C1 segment of cervical spinal cord (tissue), 14 donors: ENCODE results near the gene MED22.
"Not testable (repeated sequence)": the region's sequence is repeated elsewhere in the genome, so short reads cannot be mapped to it uniquely, and the experiment has no call there.

ENCODE experiments used
- DNase-seq, 14 donors: peaks; one replicate each; lab custom pipeline; 2025; lab: John Stamatoyannopoulos, UW

MED22 gene

GRCh38 chr9:133339641-133340040 is 8.3 kb downstream of the MED22 start:
- DNase-seq: no peak

- peak; percentile 34 to 93 (median 81) for DNase-seq
Measured at GRCh38 chr9:133335924-133336811, 11.8 kb downstream of the MED22 start, which contains the start of gene SURF6. TSS of gene SURF6 (minus strand) at chr9:133336188. CDS start at chr9:133336132, 56 bp downstream.

GRCh38 chr9:133334888-133335287 is 13.0 kb downstream of the MED22 start:
- not testable (repeated sequence) for DNase-seq

GRCh38 chr9:133334161-133334560 is 13.8 kb downstream of the MED22 start:
- no peak for DNase-seq

- no peak for DNase-seq
Measured at GRCh38 chr9:133333566-133333965, 14.4 kb downstream of the MED22 start.

- no peak for DNase-seq
Measured at GRCh38 chr9:133333011-133333410, 14.9 kb downstream of the MED22 start.

GRCh38 chr9:133332381-133332730 is 15.6 kb downstream of the MED22 start:
- DNase-seq: no peak

GRCh38 chr9:133331641-133332380 is 16.1 kb downstream of the MED22 start:
- DNase-seq: no peak

GRCh38 chr9:133331221-133331620 is 16.7 kb downstream of the MED22 start:
- DNase-seq: no peak

- peak in 2 of 14 donors; percentile 2 to 4 for DNase-seq
Measured at GRCh38 chr9:133329306-133330156, 18.4 kb downstream of the MED22 start.

- no peak for DNase-seq
Measured at GRCh38 chr9:133327834-133328484, 20.0 kb downstream of the MED22 start.

- DNase-seq: not testable (repeated sequence)
Measured at GRCh38 chr9:133327021-133327420, 20.9 kb downstream of the MED22 start.

GRCh38 chr9:133323991-133324703 is 23.8 kb downstream of the MED22 start:
- DNase-seq: no peak

GRCh38 chr9:133323211-133323610 is 24.7 kb downstream of the MED22 start:
- no peak for DNase-seq

- no peak for DNase-seq
Measured at GRCh38 chr9:133322701-133323100, 25.2 kb downstream of the MED22 start.

- DNase-seq: no peak
Measured at GRCh38 chr9:133321411-133321935, 26.5 kb downstream of the MED22 start.

GRCh38 chr9:133320421-133320881 is 27.5 kb downstream of the MED22 start:
- DNase-seq: no peak

GRCh38 chr9:133317551-133317950 is 30.4 kb downstream of the MED22 start:
- DNase-seq: not testable (repeated sequence)

- no peak for DNase-seq
Measured at GRCh38 chr9:133315997-133316396, 31.9 kb downstream of the MED22 start.

- no peak for DNase-seq
Measured at GRCh38 chr9:133309608-133310007, 38.3 kb downstream of the MED22 start.
